HCT116 (cell line): ENCODE measurements around the gene RNF186. TPM values are rescaled to one million over a fixed set of nuclear protein-coding genes. Genes with fewer than 3 reads are reported as not detected.

Experiments
- ATAC-seq: fragments of 200-7000 bp; cut with Tn5 transposase; 2 replicates; pipeline ENCODE4 v1.9.1; 2020; ENCODE audit warnings: mild to moderate bottlenecking, moderate library complexity
- BruUV-seq: library from RNA; stranded (reverse); fragments of 400-500 nt; replicated peaks from 2 replicates; lab custom pipeline; 2021; lab: Mats Ljungman, UMichigan
- CTCF ChIA-PET: fragments of 300-600 bp; sonication (Branson Sonifier 250); formaldehyde crosslinking; loops from one replicate; lab custom pipeline; 2021; ENCODE audit warnings: antibody characterized with exemption; lab: Charles Lee
- POLR2A ChIA-PET: fragments of 300-600, 350-600 bp; sonication (Branson Sonifier 250); formaldehyde crosslinking; loops from one replicate; lab custom pipeline; 2021; ENCODE audit warnings: antibody characterized with exemption; lab: Charles Lee
- RAD21 ChIA-PET, 2 experiments: fragments of 300-600 bp; sonication (Branson Sonifier 250); formaldehyde crosslinking; loops; one replicate each; lab custom pipeline; 2023; ENCODE audit warnings: low total read pairs in 2 of 2; ENCODE audit not compliant: uncharacterized antibody in 2 of 2, unreplicated experiment in 2 of 2, low non-redundant PET in 1 of 2; lab: Charles Lee
- DNase-seq: peaks from one replicate; pipeline ENCODE4 v3.0.0-alpha.2; 2010; ENCODE audit warnings: low read depth, low spot score
- H2AFZ ChIP-seq: fragments of 200-600 bp; shearing (Covaris generic), sonication (generic); 2 replicates; pipeline ENCODE4 v1.6.1; 2017; ENCODE audit warnings: low read depth, mixed run types, mixed read lengths, antibody characterized with exemption, low read length; ENCODE audit not compliant: poor library complexity, severe bottlenecking
- H3K27ac ChIP-seq: 2 replicates; pipeline ENCODE4 v1.5.1; 2012; ENCODE audit warnings: low read depth, low read length
- H3K27me3 ChIP-seq: fragments of 200-600 bp; sonication (generic); 2 replicates; pipeline ENCODE4 v1.6.1; 2016; ENCODE audit warnings: mixed run types, low read length, mixed read lengths; ENCODE audit not compliant: insufficient read depth
- H3K36me3 ChIP-seq, 2 experiments: fragments of 200-500 bp in 1 of 2; fragments of 200-600 bp in 1 of 2; sonication (Bioruptor generic) in 1 of 2; sonication (generic) in 1 of 2; 2 replicates each; pipeline versions ENCODE4 v1.5.1 to v1.6.1; 2014 to 2016; ENCODE audit warnings: low read length in 2 of 2, inconsistent platforms in 1 of 2, mixed read lengths in 1 of 2, mixed run types in 1 of 2; ENCODE audit not compliant: insufficient read depth in 2 of 2, control insufficient read depth in 1 of 2
- H3K4me1 ChIP-seq, 2 experiments: fragments of 200-600 bp in 1 of 2; sonication (generic) in 1 of 2; 2 replicates each; pipeline versions ENCODE4 v1.5.1 to v1.6.1; 2012 to 2017; ENCODE audit warnings: low read length in 2 of 2, inconsistent platforms in 1 of 2, mild to moderate bottlenecking in 1 of 2, mixed read lengths in 1 of 2, mixed run types in 1 of 2, moderate library complexity in 1 of 2; ENCODE audit not compliant: insufficient read depth in 2 of 2, control insufficient read depth in 1 of 2
- H3K4me2 ChIP-seq: fragments of 200-600 bp; sonication (generic); 2 replicates; pipeline ENCODE4 v1.6.1; 2017; ENCODE audit warnings: mixed run types, low read length, mixed read lengths
- H3K4me3 ChIP-seq, 2 experiments: fragments of 200-600 bp in 1 of 2; sonication (generic) in 1 of 2; replicated peaks in 1 of 2; 2 replicates each; pipeline ENCODE4 v1.5.1; 2011 to 2016; ENCODE audit warnings: low read length in 2 of 2, control low read depth in 1 of 2, low read depth in 1 of 2, mild to moderate bottlenecking in 1 of 2, mixed read lengths in 1 of 2, mixed run types in 1 of 2
- H3K79me2 ChIP-seq: fragments of 200-600 bp; sonication (generic); 2 replicates; pipeline ENCODE4 v1.6.1; 2017; ENCODE audit warnings: mild to moderate bottlenecking, mixed run types, low read length, moderate library complexity, mixed read lengths; ENCODE audit not compliant: insufficient read depth
- H3K9ac ChIP-seq: fragments of 200-600 bp; sonication (generic); 2 replicates; pipeline ENCODE4 v1.6.1; 2016; ENCODE audit warnings: low read length, mixed read lengths
- H3K9me2 ChIP-seq: fragments of 200-600 bp; sonication (generic), shearing (Covaris generic); 2 replicates; pipeline ENCODE4 v1.6.1; 2017; ENCODE audit warnings: mixed run types, mild to moderate bottlenecking, moderate library complexity; ENCODE audit not compliant: insufficient read depth
- H3K9me3 ChIP-seq, 2 experiments: fragments of 200-500 bp in 1 of 2; fragments of 200-600 bp in 1 of 2; sonication (Bioruptor generic) in 1 of 2; sonication (generic) in 1 of 2; 2 replicates each; pipeline ENCODE4 v1.6.1; 2014 to 2017; ENCODE audit warnings: low read length in 2 of 2, mixed read lengths in 2 of 2, inconsistent platforms in 1 of 2, low read depth in 1 of 2, mild to moderate bottlenecking in 1 of 2, mixed run types in 1 of 2, moderate library complexity in 1 of 2; ENCODE audit not compliant: control insufficient read depth in 1 of 2, insufficient read depth in 1 of 2
- H4K20me1 ChIP-seq: fragments of 200-600 bp; sonication (generic), shearing (Covaris generic); 2 replicates; pipeline ENCODE4 v1.6.1; 2017; ENCODE audit warnings: mixed run types, mild to moderate bottlenecking, moderate library complexity; ENCODE audit not compliant: insufficient read depth
- CEBPB ChIP-seq: IDR thresholded peaks from 2 replicates; pipeline ENCODE4 v1.6.1; 2012; ENCODE audit warnings: low read depth
- MAX ChIP-seq: IDR thresholded peaks from 2 replicates; pipeline ENCODE4 v1.6.1; 2012
- POLR2AphosphoS5 ChIP-seq: IDR thresholded peaks from 2 replicates; pipeline ENCODE4 v1.6.1; 2011; ENCODE audit warnings: mild to moderate bottlenecking, low read depth, low read length, moderate library complexity
- REST ChIP-seq: IDR thresholded peaks from 2 replicates; pipeline ENCODE4 v1.6.1; 2012; ENCODE audit warnings: low read depth
- SIN3A ChIP-seq: IDR thresholded peaks from 2 replicates; pipeline ENCODE4 v1.6.1; 2012; ENCODE audit warnings: low read depth
- TCF7L2 ChIP-seq: IDR thresholded peaks from 2 replicates; pipeline ENCODE4 v1.7.0; 2011; ENCODE audit warnings: borderline replicate concordance, inconsistent platforms; ENCODE audit not compliant: insufficient read depth, insufficient read length; ENCODE audit errors: extremely low read depth
- ZFX ChIP-seq: fragments of 450-650 bp; IDR thresholded peaks from 2 replicates; pipeline ENCODE4 v1.6.1; 2017
- intact Hi-C: fragments of 100-400 bp; cut with micrococcal nuclease; formaldehyde crosslinking; loops from 2 replicates; pipeline ENCODE4 v1.10.0; 2022
- total RNA-seq: library from RNA; stranded (reverse); gene quantifications from one replicate; pipeline ENCODE4 v1.2.1, GENCODE V29; 2021; ENCODE audit not compliant: unreplicated experiment

The RNF186 gene
- total RNA-seq, 1 experiment from 2014 or later: not detected

- BruUV-seq: no TSS peak
- Histone ChIP-seq H2AFZ (no peak overlapping the region), H3K9me3 (no peaks in the 10 kb centered on the region), H3K27ac (no peak overlapping the region), H3K4me2 (no peak overlapping the region), H4K20me1 (no peaks in the 10 kb centered on the region), H3K36me3 (no peaks in the 10 kb centered on the region), H3K4me1 (peaks cover 0 to 11% of the 10 kb centered on the region in 2 experiments; a peak in 1 of 4 replicates), H3K4me3 (no peak overlapping the region), H3K27me3 (no peaks in the 10 kb centered on the region), H3K79me2 (no peaks in the 10 kb centered on the region), H3K9ac (no peak overlapping the region), H3K9me2 (no peaks in the 10 kb centered on the region)
- RAD21 ChIA-PET: no interaction called here
- POLR2A ChIA-PET: no interaction called here
- no peak for DNase-seq
- CTCF ChIA-PET: no interaction called here
- intact Hi-C loops: no loop called here
- no peak for ATAC-seq
- no peak for TF ChIP-seq POLR2AphosphoS5
These were observed 9.0 kb upstream of the RNF186 start for GRCh38 chr1:19824036-19824435.

- no peaks in the 10 kb centered on the region for H3K36me3 ChIP-seq
- BruUV-seq: no TSS peak
- no peaks in the 10 kb centered on the region for H4K20me1 ChIP-seq
- DNase-seq (no peak), ATAC-seq (no peak)
- H3K9ac ChIP-seq: no peak overlapping the region
- H3K27ac ChIP-seq: no peak overlapping the region
- no peaks in the 10 kb centered on the region for H3K79me2 ChIP-seq
- H3K27me3 ChIP-seq: no peaks in the 10 kb centered on the region
- H3K4me2 ChIP-seq: no peak overlapping the region
- no peaks in the 10 kb centered on the region for H3K9me2 ChIP-seq
- H3K4me1 ChIP-seq: peaks cover 0 to 4% of the 10 kb centered on the region in 2 experiments; a peak in 1 of 4 replicates
- ChIA-PET CTCF (no interaction called here), POLR2A (no interaction called here), RAD21 (no interaction called here)
- no peak overlapping the region for H3K4me3 ChIP-seq
- no peak for TF ChIP-seq MAX
- TF ChIP-seq REST: no peak
- TF ChIP-seq CEBPB: no peak
- no peak for TF ChIP-seq TCF7L2
- no peak for TF ChIP-seq SIN3A
- TF ChIP-seq POLR2AphosphoS5: no peak
- no peak for TF ChIP-seq ZFX
- intact Hi-C loops: no loop called here
- H2AFZ ChIP-seq: no peak overlapping the region
- no peaks in the 10 kb centered on the region for H3K9me3 ChIP-seq
These were observed 4.6 kb upstream of the RNF186 start for GRCh38 chr1:19819701-19820100.
